Activated naive CD4-positive, alpha-beta T cell treated with anti-CD3 and anti-CD28 coated beads, Interleukin-2, amount 10 ng/mL, durations not matched to agents 7 days and 5 days (primary cell): ENCODE measurements around the gene SNX24.
"Not testable (repeated sequence)": the region's sequence is repeated elsewhere in the genome, so short reads cannot be mapped to it uniquely, and the experiment has no call there.

Source experiments
- CTCF ChIA-PET: fragments of 350-600 bp; sonication (Branson Sonifier 250); formaldehyde crosslinking; loops from one replicate; lab custom pipeline; 2021; ENCODE audit warnings: antibody characterized with exemption; lab: Charles Lee
- DNase-seq: peaks from one replicate; pipeline ENCODE4 v3.0.0-alpha.2; 2020
- H3K27ac Mint-ChIP-seq: one replicate; pipeline ENCODE4 v1.8.0; 2021; ENCODE audit warnings: mild to moderate bottlenecking, moderate library complexity, mixed read lengths
- H3K27me3 Mint-ChIP-seq: one replicate; pipeline ENCODE4 v1.8.0; 2021; ENCODE audit warnings: mild to moderate bottlenecking, mixed read lengths
- H3K36me3 Mint-ChIP-seq: one replicate; pipeline ENCODE4 v1.8.0; 2021; ENCODE audit warnings: mixed read lengths
- H3K4me1 Mint-ChIP-seq: one replicate; pipeline ENCODE4 v1.8.0; 2021; ENCODE audit warnings: mixed read lengths
- H3K4me3 Mint-ChIP-seq: one replicate; pipeline ENCODE4 v1.8.0; 2021; ENCODE audit warnings: mild to moderate bottlenecking, moderate library complexity, mixed read lengths
- H3K9me3 Mint-ChIP-seq: one replicate; pipeline ENCODE4 v1.8.0; 2021; ENCODE audit warnings: mixed read lengths

The SNX24 gene

GRCh38 chr5:122849771-122850170 is 4.4 kb downstream of the SNX24 start:
- H3K36me3 Mint-ChIP-seq, result no peaks in the 10 kb centered on the region
- H3K9me3 Mint-ChIP-seq, result no peaks in the 10 kb centered on the region
- H3K4me1 Mint-ChIP-seq, result peaks cover 8% of the 10 kb centered on the region
- no peak for DNase-seq
- H3K27ac Mint-ChIP-seq, result no peak overlapping the region
- CTCF ChIA-PET, result no interaction called here
- H3K4me3 Mint-ChIP-seq, result no peak overlapping the region
- peaks cover 19% of the 10 kb centered on the region for H3K27me3 Mint-ChIP-seq

- H3K27me3 Mint-ChIP-seq, H3K4me3 Mint-ChIP-seq, H3K9me3 Mint-ChIP-seq, CTCF ChIA-PET, H3K4me1 Mint-ChIP-seq, H3K36me3 Mint-ChIP-seq, DNase-seq, H3K27ac Mint-ChIP-seq: not testable (repeated sequence)
Measured at GRCh38 chr5:122857538-122857937, 12.1 kb downstream of the SNX24 start.

- H3K27ac Mint-ChIP-seq, result no peak overlapping the region
- no peaks in the 10 kb centered on the region for H3K36me3 Mint-ChIP-seq
- CTCF ChIA-PET, result no interaction called here
Measured at GRCh38 chr5:122858451-122858850, 13.0 kb downstream of the SNX24 start.

GRCh38 chr5:122863240-122863639 is 17.8 kb downstream of the SNX24 start:
- Mint-ChIP-seq H3K4me1 (no peaks in the 10 kb centered on the region), H3K27me3 (no peaks in the 10 kb centered on the region), H3K9me3 (no peaks in the 10 kb centered on the region), H3K4me3 (no peak overlapping the region), H3K27ac (no peak overlapping the region), H3K36me3 (no peaks in the 10 kb centered on the region)
- CTCF ChIA-PET, result no interaction called here
- DNase-seq, result no peak

More at GRCh38 chr5:122858451-122858850, 13.0 kb downstream of the SNX24 start:
- Mint-ChIP-seq H3K9me3 (no peaks in the 10 kb centered on the region), H3K27me3 (no peaks in the 10 kb centered on the region), H3K4me1 (no peaks in the 10 kb centered on the region), H3K4me3 (no peak overlapping the region)
- DNase-seq, result no peak

- Mint-ChIP-seq H3K9me3 (no peaks in the 10 kb centered on the region), H3K36me3 (no peaks in the 10 kb centered on the region), H3K4me3 (no peak overlapping the region), H3K4me1 (no peaks in the 10 kb centered on the region), H3K27me3 (no peaks in the 10 kb centered on the region), H3K27ac (no peak overlapping the region)
- DNase-seq, result no peak
- CTCF ChIA-PET, result no interaction called here
Measured at GRCh38 chr5:122863721-122864120, 18.3 kb downstream of the SNX24 start.

GRCh38 chr5:122864400-122864799 is 19.0 kb downstream of the SNX24 start:
- H3K4me1 Mint-ChIP-seq, result no peaks in the 10 kb centered on the region
- no peak overlapping the region for H3K4me3 Mint-ChIP-seq
- H3K27me3 Mint-ChIP-seq, result no peaks in the 10 kb centered on the region
- DNase-seq, result no peak
- H3K9me3 Mint-ChIP-seq, result no peaks in the 10 kb centered on the region
- CTCF ChIA-PET, result no interaction called here
- no peaks in the 10 kb centered on the region for H3K36me3 Mint-ChIP-seq
- H3K27ac Mint-ChIP-seq, result no peak overlapping the region

GRCh38 chr5:122864842-122865241 is 19.4 kb downstream of the SNX24 start:
- no peaks in the 10 kb centered on the region for H3K27me3 Mint-ChIP-seq
- H3K4me3 Mint-ChIP-seq, result no peak overlapping the region
- no peak for DNase-seq
- CTCF ChIA-PET, result no interaction called here
- no peaks in the 10 kb centered on the region for H3K9me3 Mint-ChIP-seq
- H3K36me3 Mint-ChIP-seq, result no peaks in the 10 kb centered on the region
- H3K4me1 Mint-ChIP-seq, result no peaks in the 10 kb centered on the region
- H3K27ac Mint-ChIP-seq, result no peak overlapping the region

- Mint-ChIP-seq H3K9me3 (no peaks in the 10 kb centered on the region), H3K4me1 (no peaks in the 10 kb centered on the region), H3K36me3 (no peaks in the 10 kb centered on the region), H3K27ac (no peak overlapping the region), H3K27me3 (no peaks in the 10 kb centered on the region), H3K4me3 (no peak overlapping the region)
- no peak for DNase-seq
- CTCF ChIA-PET, result interaction anchor here (0.5 to 1.0 kb wide), 2 partner anchors 59 to 371 kb away, joined by 3 to 6 read pairs; no protein-coding TSS in a partner anchor
Measured at GRCh38 chr5:122870219-122870856, 24.9 kb downstream of the SNX24 start.

- no peaks in the 10 kb centered on the region for H3K9me3 Mint-ChIP-seq
- H3K36me3 Mint-ChIP-seq, result no peaks in the 10 kb centered on the region
- no peak overlapping the region for H3K27ac Mint-ChIP-seq
- H3K4me1 Mint-ChIP-seq, result no peaks in the 10 kb centered on the region
- no peaks in the 10 kb centered on the region for H3K27me3 Mint-ChIP-seq
- CTCF ChIA-PET, result no interaction called here
- no peak for DNase-seq
- no peak overlapping the region for H3K4me3 Mint-ChIP-seq
Measured at GRCh38 chr5:122871661-122872060, 26.2 kb downstream of the SNX24 start.

GRCh38 chr5:122874179-122874875 is 28.9 kb downstream of the SNX24 start:
- DNase-seq, result no peak
- Mint-ChIP-seq H3K27me3 (peaks cover 9% of the 10 kb centered on the region), H3K9me3 (no peaks in the 10 kb centered on the region), H3K4me3 (no peak overlapping the region), H3K27ac (no peak overlapping the region), H3K4me1 (peaks cover 6% of the 10 kb centered on the region), H3K36me3 (no peaks in the 10 kb centered on the region)
- CTCF ChIA-PET, result no interaction called here

GRCh38 chr5:122877518-122877917 is 32.1 kb downstream of the SNX24 start:
- H3K4me1 Mint-ChIP-seq, result peaks cover 6% of the 10 kb centered on the region
- no peak overlapping the region for H3K4me3 Mint-ChIP-seq
- no peak for DNase-seq
- no peaks in the 10 kb centered on the region for H3K36me3 Mint-ChIP-seq
- no peaks in the 10 kb centered on the region for H3K9me3 Mint-ChIP-seq
- CTCF ChIA-PET, result interaction anchor here (0.6 kb wide), 1 partner anchor 1434 kb away, joined by 3 read pairs; no protein-coding TSS in a partner anchor
- H3K27ac Mint-ChIP-seq, result no peak overlapping the region
- H3K27me3 Mint-ChIP-seq, result peaks cover 9% of the 10 kb centered on the region

- DNase-seq, result no peak
- CTCF ChIA-PET, result no interaction called here
- no peaks in the 10 kb centered on the region for H3K9me3 Mint-ChIP-seq
- peaks cover 6% of the 10 kb centered on the region for H3K4me1 Mint-ChIP-seq
- no peaks in the 10 kb centered on the region for H3K36me3 Mint-ChIP-seq
- H3K27me3 Mint-ChIP-seq, result peaks cover 9% of the 10 kb centered on the region
- no peak overlapping the region for H3K27ac Mint-ChIP-seq
- no peak overlapping the region for H3K4me3 Mint-ChIP-seq
Measured at GRCh38 chr5:122879076-122879475, 33.7 kb downstream of the SNX24 start.

- Mint-ChIP-seq H3K36me3 (no peaks in the 10 kb centered on the region), H3K4me1 (peaks cover 6% of the 10 kb centered on the region), H3K27ac (no peak overlapping the region), H3K4me3 (no peak overlapping the region), H3K9me3 (no peaks in the 10 kb centered on the region), H3K27me3 (peaks cover 9% of the 10 kb centered on the region)
- DNase-seq, result no peak
- CTCF ChIA-PET, result no interaction called here
Measured at GRCh38 chr5:122880170-122880689, 34.8 kb downstream of the SNX24 start.

- Mint-ChIP-seq H3K4me3 (no peak overlapping the region), H3K27ac (no peak overlapping the region), H3K36me3 (no peaks in the 10 kb centered on the region), H3K4me1 (peaks cover 6% of the 10 kb centered on the region), H3K9me3 (no peaks in the 10 kb centered on the region), H3K27me3 (peaks cover 9% of the 10 kb centered on the region)
- CTCF ChIA-PET, result no interaction called here
- DNase-seq, result no peak
Measured at GRCh38 chr5:122880749-122881148, 35.3 kb downstream of the SNX24 start.

GRCh38 chr5:122882831-122883230 is 37.4 kb downstream of the SNX24 start:
- Mint-ChIP-seq H3K9me3 (no peaks in the 10 kb centered on the region), H3K27me3 (peaks cover 4% of the 10 kb centered on the region), H3K4me3 (no peak overlapping the region), H3K36me3 (no peaks in the 10 kb centered on the region), H3K27ac (no peak overlapping the region), H3K4me1 (no peaks in the 10 kb centered on the region)
- DNase-seq, result no peak
- CTCF ChIA-PET, result no interaction called here
